Ishikawa (cell line): ENCODE data around the gene CD83.

ENCODE experiments used
- CEBPB ChIP-seq: IDR thresholded peaks from 2 replicates; pipeline ENCODE4 v1.6.1; 2012
- CREB1 ChIP-seq: IDR thresholded peaks from 2 replicates; pipeline ENCODE4 v1.6.1; 2012; ENCODE audit warnings: low read depth
- EGR1 ChIP-seq: IDR thresholded peaks from 2 replicates; pipeline ENCODE4 v1.6.1; 2012
- EP300 ChIP-seq: IDR thresholded peaks from 2 replicates; pipeline ENCODE4 v1.6.1; 2012; ENCODE audit warnings: borderline replicate concordance
- FOXM1 ChIP-seq: IDR thresholded peaks from 2 replicates; pipeline ENCODE4 v1.6.1; 2012; ENCODE audit warnings: low read depth, borderline replicate concordance
- NFIC ChIP-seq: IDR thresholded peaks from 2 replicates; pipeline ENCODE4 v1.6.1; 2012
- RAD21 ChIP-seq: IDR thresholded peaks from 2 replicates; pipeline ENCODE4 v1.6.1; 2012; ENCODE audit warnings: low read depth
- TAF1 ChIP-seq: IDR thresholded peaks from 2 replicates; pipeline ENCODE4 v1.6.1; 2012; ENCODE audit warnings: low read depth, mild to moderate bottlenecking
- TCF12 ChIP-seq: IDR thresholded peaks from 2 replicates; pipeline ENCODE4 v1.6.1; 2012; ENCODE audit warnings: low read depth
- TEAD4 ChIP-seq: IDR thresholded peaks from 2 replicates; pipeline ENCODE4 v1.6.1; 2012
- YY1 ChIP-seq: IDR thresholded peaks from 2 replicates; pipeline ENCODE4 v1.6.1; 2012; ENCODE audit warnings: low read depth
- ZBTB7A ChIP-seq: IDR thresholded peaks from 2 replicates; pipeline ENCODE4 v1.6.1; 2012; ENCODE audit warnings: low read depth
- TF ChIP-seq, protein P1 (sequence below): IDR thresholded peaks from 2 replicates; pipeline ENCODE4 v1.6.1; 2012
- TF ChIP-seq, protein P2 (sequence below): IDR thresholded peaks from 2 replicates; pipeline ENCODE4 v1.6.1; 2012; ENCODE audit warnings: low read depth, mild to moderate bottlenecking
- TF ChIP-seq, protein P3 (sequence below): IDR thresholded peaks from 2 replicates; pipeline ENCODE4 v1.6.1; 2012

The CD83 gene

DNA sequence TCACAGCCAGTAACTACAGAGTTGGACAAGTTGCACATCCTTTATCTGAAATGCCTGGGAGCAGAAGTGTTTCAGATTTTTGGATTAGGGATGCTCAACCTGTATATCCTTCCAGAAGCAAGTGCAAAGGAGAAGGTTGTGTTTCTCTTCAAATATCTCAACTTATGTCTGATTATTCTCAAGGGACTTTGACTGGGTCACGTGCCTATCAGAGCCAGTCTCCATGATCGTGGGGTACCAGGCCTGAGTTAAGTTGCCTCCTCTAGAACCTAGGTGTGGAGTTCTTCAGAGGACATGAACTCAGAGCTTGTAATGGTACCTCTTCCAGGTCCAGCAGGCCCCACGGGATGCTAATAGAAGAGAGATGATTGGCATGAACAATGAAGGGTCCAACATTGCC lies 7.8 kb downstream of the CD83 start:
- TF ChIP-seq TAF1 (no peak), CEBPB (no peak), EP300 (no peak), ZBTB7A (no peak), FOXM1 (no peak), RAD21 (no peak), TEAD4 (no peak), YY1 (no peak), EGR1 (no peak), NFIC (no peak), CREB1 (no peak), TCF12 (no peak)
- TF ChIP-seq, protein P1, sequence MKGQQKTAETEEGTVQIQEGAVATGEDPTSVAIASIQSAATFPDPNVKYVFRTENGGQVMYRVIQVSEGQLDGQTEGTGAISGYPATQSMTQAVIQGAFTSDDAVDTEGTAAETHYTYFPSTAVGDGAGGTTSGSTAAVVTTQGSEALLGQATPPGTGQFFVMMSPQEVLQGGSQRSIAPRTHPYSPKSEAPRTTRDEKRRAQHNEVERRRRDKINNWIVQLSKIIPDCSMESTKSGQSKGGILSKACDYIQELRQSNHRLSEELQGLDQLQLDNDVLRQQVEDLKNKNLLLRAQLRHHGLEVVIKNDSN, result no peak
- TF ChIP-seq, protein P2, sequence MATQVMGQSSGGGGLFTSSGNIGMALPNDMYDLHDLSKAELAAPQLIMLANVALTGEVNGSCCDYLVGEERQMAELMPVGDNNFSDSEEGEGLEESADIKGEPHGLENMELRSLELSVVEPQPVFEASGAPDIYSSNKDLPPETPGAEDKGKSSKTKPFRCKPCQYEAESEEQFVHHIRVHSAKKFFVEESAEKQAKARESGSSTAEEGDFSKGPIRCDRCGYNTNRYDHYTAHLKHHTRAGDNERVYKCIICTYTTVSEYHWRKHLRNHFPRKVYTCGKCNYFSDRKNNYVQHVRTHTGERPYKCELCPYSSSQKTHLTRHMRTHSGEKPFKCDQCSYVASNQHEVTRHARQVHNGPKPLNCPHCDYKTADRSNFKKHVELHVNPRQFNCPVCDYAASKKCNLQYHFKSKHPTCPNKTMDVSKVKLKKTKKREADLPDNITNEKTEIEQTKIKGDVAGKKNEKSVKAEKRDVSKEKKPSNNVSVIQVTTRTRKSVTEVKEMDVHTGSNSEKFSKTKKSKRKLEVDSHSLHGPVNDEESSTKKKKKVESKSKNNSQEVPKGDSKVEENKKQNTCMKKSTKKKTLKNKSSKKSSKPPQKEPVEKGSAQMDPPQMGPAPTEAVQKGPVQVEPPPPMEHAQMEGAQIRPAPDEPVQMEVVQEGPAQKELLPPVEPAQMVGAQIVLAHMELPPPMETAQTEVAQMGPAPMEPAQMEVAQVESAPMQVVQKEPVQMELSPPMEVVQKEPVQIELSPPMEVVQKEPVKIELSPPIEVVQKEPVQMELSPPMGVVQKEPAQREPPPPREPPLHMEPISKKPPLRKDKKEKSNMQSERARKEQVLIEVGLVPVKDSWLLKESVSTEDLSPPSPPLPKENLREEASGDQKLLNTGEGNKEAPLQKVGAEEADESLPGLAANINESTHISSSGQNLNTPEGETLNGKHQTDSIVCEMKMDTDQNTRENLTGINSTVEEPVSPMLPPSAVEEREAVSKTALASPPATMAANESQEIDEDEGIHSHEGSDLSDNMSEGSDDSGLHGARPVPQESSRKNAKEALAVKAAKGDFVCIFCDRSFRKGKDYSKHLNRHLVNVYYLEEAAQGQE, result no peak
- TF ChIP-seq, protein P3, sequence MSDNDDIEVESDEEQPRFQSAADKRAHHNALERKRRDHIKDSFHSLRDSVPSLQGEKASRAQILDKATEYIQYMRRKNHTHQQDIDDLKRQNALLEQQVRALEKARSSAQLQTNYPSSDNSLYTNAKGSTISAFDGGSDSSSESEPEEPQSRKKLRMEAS, result no peak

DNA sequence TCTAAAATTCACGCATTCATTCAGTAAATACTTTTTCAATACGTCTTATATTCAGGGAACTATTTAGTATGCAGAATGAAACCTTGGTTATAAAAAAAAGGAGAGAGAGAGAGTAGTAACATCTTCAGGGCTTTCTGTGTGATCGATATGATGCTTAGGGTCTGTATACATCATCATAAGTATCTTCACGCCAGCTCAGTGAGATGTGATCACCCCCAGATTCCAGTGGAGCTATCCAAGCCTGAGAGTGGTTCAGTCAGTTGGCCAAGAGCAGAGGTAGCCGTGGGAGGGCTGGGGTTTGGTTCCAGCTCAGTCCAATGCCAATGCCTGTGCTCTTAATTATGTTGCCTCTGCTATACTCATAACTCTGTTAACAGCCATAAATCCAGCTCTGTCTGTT lies 8.6 kb downstream of the CD83 start:
- TF ChIP-seq TCF12 (no peak), YY1 (no peak), TAF1 (no peak), FOXM1 (no peak), EGR1 (no peak), EP300 (no peak), RAD21 (no peak), TEAD4 (no peak)
- TF ChIP-seq, protein P1, result no peak
- TF ChIP-seq, protein P3, result no peak

DNA sequence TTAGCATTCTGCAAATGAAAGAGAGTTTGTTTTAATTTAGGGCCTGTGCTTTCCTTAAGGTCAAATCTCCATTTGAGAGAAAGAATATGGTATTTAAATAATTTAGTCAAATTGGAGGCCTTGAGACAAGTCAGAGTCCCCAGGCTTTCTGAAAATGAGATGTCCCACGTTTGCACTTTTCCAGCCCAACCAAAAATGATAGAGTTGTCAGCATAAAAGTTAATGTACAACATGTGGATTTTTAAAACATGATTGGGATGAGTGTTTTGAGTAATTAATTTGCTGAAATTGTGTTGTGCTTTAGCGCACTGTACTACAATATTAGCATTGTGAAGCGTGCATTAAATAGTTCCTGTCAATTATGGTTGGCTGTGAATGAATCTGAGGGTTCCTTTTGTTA lies 10.0 kb downstream of the CD83 start:
- TF ChIP-seq TEAD4, result no peak
- TF ChIP-seq, protein P1, result no peak
- no peak for TF ChIP-seq NFIC
- TF ChIP-seq YY1, result no peak
- TF ChIP-seq, protein P3, result no peak
- no peak for TF ChIP-seq FOXM1
- no peak for TF ChIP-seq EP300
- TF ChIP-seq, protein P2, result no peak
- no peak for TF ChIP-seq ZBTB7A
- no peak for TF ChIP-seq RAD21
- no peak for TF ChIP-seq CEBPB
- TF ChIP-seq EGR1, result no peak
- no peak for TF ChIP-seq CREB1
- no peak for TF ChIP-seq TCF12
- no peak for TF ChIP-seq TAF1

DNA sequence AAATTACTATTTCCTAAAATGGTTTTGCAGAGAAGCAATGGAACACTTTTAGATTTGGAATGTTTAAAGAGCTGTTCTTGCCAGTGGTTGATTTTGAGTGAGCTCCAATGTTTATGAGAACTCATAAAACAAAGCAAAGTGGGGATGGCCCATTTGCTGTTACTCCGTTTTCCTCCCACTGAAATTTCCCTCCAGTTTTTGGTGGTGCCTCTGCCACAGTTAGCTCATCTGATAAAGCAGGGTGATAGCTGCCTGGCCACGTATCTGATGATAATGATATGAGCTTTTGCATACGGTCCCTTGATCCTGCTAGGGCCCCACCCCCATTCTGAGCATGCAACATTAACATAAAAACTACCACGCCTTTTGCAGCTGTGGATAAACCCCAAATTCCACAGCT lies 10.4 kb downstream of the CD83 start:
- TF ChIP-seq TAF1 (no peak), CEBPB (no peak), TEAD4 (no peak), EGR1 (no peak), FOXM1 (no peak), NFIC (no peak), ZBTB7A (no peak), YY1 (no peak), CREB1 (no peak), RAD21 (no peak), EP300 (no peak), TCF12 (no peak)
- TF ChIP-seq, protein P3, result no peak
- TF ChIP-seq, protein P2, result no peak
- TF ChIP-seq, protein P1, result no peak
